T-cell (primary cell): ENCODE data around the gene TUBA4B. TPM values are rescaled to one million over a fixed set of nuclear protein-coding genes. Genes with fewer than 3 reads are reported as not detected.

Source experiments
- ATAC-seq, 4 experiments: fragments of 200-7000 bp in 3 of 4; fragments of 150-1000 bp in 1 of 4; cut with Tn5 transposase; replicated peaks in 1 of 4; 1 replicate in 3 of 4; 2 replicates in 1 of 4; pipeline ENCODE4 v1.10.0; 2021; ENCODE audit warnings: moderate library complexity in 3 of 4, mild to moderate bottlenecking in 2 of 4, moderate number of reproducible peaks in 1 of 4
- CTCF ChIA-PET, 2 donors: fragments of 300-600 bp; sonication (Branson Sonifier 250); formaldehyde crosslinking; loops; one replicate each; lab custom pipeline; 2022; ENCODE audit warnings: antibody characterized with exemption in 2 of 2; lab: Charles Lee
- POLR2A ChIA-PET, 2 donors: fragments of 300-600 bp; sonication (Branson Sonifier 250); formaldehyde crosslinking; loops; one replicate each; lab custom pipeline; 2022; ENCODE audit warnings: antibody characterized with exemption in 2 of 2; lab: Charles Lee
- DNase-seq, 35 experiments: peaks; one replicate each; pipeline versions ENCODE4 v3.0.0 to v3.0.0-alpha.2; 2013 to 2023
- H3K27ac ChIP-seq: one replicate; pipeline ENCODE4 v1.5.1; 2013; ENCODE audit warnings: low read length
- H3K27me3 ChIP-seq, 2 experiments: replicated peaks in 1 of 2; 1 replicate in 1 of 2; 2 replicates in 1 of 2; pipeline versions ENCODE4 v1.6.1 to v1.7.0; 2013; ENCODE audit warnings: low read length in 1 of 2, mixed read lengths in 1 of 2; ENCODE audit not compliant: control insufficient read depth in 2 of 2, insufficient read depth in 2 of 2; ENCODE audit errors: extremely low read depth in 1 of 2
- H3K36me3 ChIP-seq, 2 donors: 1 replicate in 1 of 2; 2 replicates in 1 of 2; pipeline versions ENCODE4 v1.6.1 to v1.7.0; 2013; ENCODE audit warnings: low read length in 1 of 2; ENCODE audit not compliant: control insufficient read depth in 2 of 2, insufficient read depth in 1 of 2; ENCODE audit errors: extremely low read depth in 1 of 2
- H3K4me1 ChIP-seq, 2 experiments: 1 replicate in 1 of 2; 2 replicates in 1 of 2; pipeline versions ENCODE4 v1.6.1 to v1.7.0; 2013; ENCODE audit warnings: low read length in 2 of 2, mixed read lengths in 1 of 2; ENCODE audit not compliant: insufficient read depth in 2 of 2, control insufficient read depth in 1 of 2; ENCODE audit errors: extremely low read depth in 1 of 2
- H3K4me3 ChIP-seq, 2 donors: 1 replicate in 1 of 2; 2 replicates in 1 of 2; pipeline versions ENCODE4 v1.5.1 to v1.7.0; 2013; ENCODE audit warnings: mild to moderate bottlenecking in 2 of 2, low read length in 1 of 2, moderate library complexity in 1 of 2; ENCODE audit not compliant: control insufficient read depth in 1 of 2; ENCODE audit errors: extremely low read depth in 1 of 2
- H3K9me3 ChIP-seq: 2 replicates; pipeline ENCODE4 v1.7.0; 2013
- H3K27ac Mint-ChIP-seq, 2 donors: one replicate each; pipeline ENCODE4 v1.8.0; 2020 to 2021; ENCODE audit warnings: mild to moderate bottlenecking in 2 of 2, mixed read lengths in 2 of 2
- H3K27me3 Mint-ChIP-seq, 2 donors: one replicate each; pipeline ENCODE4 v1.8.0; 2021 to 2022; ENCODE audit warnings: mixed read lengths in 2 of 2
- H3K36me3 Mint-ChIP-seq: one replicate; pipeline ENCODE4 v1.8.0; 2021; ENCODE audit warnings: mixed read lengths
- H3K4me1 Mint-ChIP-seq, 3 donors: one replicate each; pipeline ENCODE4 v1.8.0; 2020 to 2022; ENCODE audit warnings: mixed read lengths in 3 of 3, mild to moderate bottlenecking in 1 of 3
- H3K4me3 Mint-ChIP-seq, 3 donors: one replicate each; pipeline ENCODE4 v1.8.0; 2020 to 2022; ENCODE audit warnings: mild to moderate bottlenecking in 3 of 3, mixed read lengths in 3 of 3, moderate library complexity in 3 of 3
- H3K9me3 Mint-ChIP-seq, 3 donors: one replicate each; pipeline ENCODE4 v1.8.0; 2020 to 2022; ENCODE audit warnings: mixed read lengths in 3 of 3
- WGBS: methylation state at CpG from one replicate; pipeline ENCODE4 v1.1.5; 2013; ENCODE audit warnings: missing lambda C conversion rate; ENCODE audit not compliant: insufficient coverage; 5-methylcytosine and 5-hydroxymethylcytosine counted together
- total RNA-seq, 35 experiments: library from RNA in 6 of 35; stranded (reverse) in 6 of 35; fragments of 120-200 nt in 1 of 35; gene quantifications; one replicate each; pipeline versions ENCODE4 v1.2.1 to v1.2.4 and lab custom pipeline; 2013 to 2026

The TUBA4B gene
- total RNA-seq, 5 donors from 2014 or later (not counting 1 experiment from before 2014, with no cell fraction given) = not detected

DNA sequence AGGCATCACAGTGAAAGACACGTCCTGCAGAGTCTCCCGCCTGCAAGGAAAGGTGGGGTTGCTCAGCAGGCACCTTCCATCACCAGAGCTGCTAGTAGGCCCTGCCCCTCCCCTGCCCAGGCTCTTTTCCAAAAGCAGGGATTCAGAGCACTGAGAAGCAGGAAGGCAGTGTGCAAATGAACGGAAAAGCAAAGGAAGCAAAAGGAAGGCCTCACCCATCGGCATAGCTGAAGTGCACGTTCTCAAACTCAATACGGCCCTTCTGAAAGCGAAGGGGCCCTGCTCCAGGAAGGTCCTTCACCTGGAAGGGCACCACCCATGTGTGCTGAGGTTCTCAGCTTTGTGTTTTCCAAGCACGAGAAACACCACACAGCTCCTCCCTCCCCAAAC, 40.0 kb upstream of the TUBA4B start:
- ChIA-PET CTCF (interaction anchor here (0.6 to 0.8 kb wide), 2 partner anchors 45 to 55 kb away, joined by 3 to 4 read pairs; no protein-coding TSS in a partner anchor), POLR2A (no interaction called here)
- 95% methylated on average over 4 of the region's 8 CpGs for WGBS
- peaks cover 36 to 45% (median 40%) of the 10 kb centered on the region in 3 donors for H3K4me1 Mint-ChIP-seq
- H3K9me3 Mint-ChIP-seq = no peaks in the 10 kb centered on the region
- no peak overlapping the region for H3K4me3 Mint-ChIP-seq
- H3K27me3 ChIP-seq = no peaks in the 10 kb centered on the region
- H3K9me3 ChIP-seq = no peaks in the 10 kb centered on the region
- no peaks in the 10 kb centered on the region for H3K27me3 Mint-ChIP-seq
- H3K4me3 ChIP-seq = no peak overlapping the region
- no peak overlapping the region for H3K27ac Mint-ChIP-seq
- H3K4me1 ChIP-seq = peaks cover 5 to 42% of the 10 kb centered on the region in 2 experiments
- ATAC-seq (no peak), DNase-seq (no peak)
- H3K36me3 Mint-ChIP-seq = peaks cover 7% of the 10 kb centered on the region
- peaks cover 0 to 23% of the 10 kb centered on the region in 2 donors for H3K36me3 ChIP-seq
- H3K27ac ChIP-seq = no peak overlapping the region

DNA sequence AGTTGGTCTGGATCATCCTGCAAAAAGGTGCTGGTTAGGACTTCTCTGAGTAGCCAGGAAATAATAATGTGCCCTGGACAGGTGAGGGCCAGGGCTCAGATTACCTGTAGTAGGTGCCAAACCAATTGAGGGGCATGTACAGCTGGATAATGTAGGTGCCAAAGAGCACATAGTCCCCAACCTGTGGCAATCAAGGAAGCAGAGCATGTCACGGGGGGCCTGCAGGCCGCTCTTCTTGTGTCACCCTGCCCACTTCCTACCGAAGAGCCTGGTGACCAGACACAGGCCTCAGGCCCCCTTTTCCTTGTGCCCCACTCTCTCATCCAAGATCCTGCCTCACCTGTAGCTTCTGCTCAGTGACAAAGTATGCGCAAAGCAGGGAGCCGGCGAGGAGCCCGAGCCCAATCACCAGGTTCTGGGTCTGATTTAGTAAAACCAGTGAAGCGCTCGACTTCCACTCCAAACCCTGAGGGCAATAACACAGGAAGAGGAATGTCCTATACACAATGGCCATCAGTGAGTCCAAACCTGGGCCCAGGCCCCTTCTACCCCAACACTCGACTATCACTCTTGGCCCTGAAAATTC, 39.5 kb upstream of the TUBA4B start:
- Mint-ChIP-seq H3K4me1 (peaks cover 32 to 41% (median 35%) of the 10 kb centered on the region in 3 donors), H3K4me3 (no peak overlapping the region), H3K36me3 (peaks cover 3% of the 10 kb centered on the region), H3K27ac (peak overlapping the region in 1 of 2 donors; percentile 44), H3K27me3 (no peaks in the 10 kb centered on the region), H3K9me3 (no peaks in the 10 kb centered on the region)
- ChIA-PET CTCF (interaction anchor here in 1 of 2 donors (0.8 kb wide), 1 partner anchor 55 kb away, joined by 3 read pairs; no protein-coding TSS in a partner anchor), POLR2A (no interaction called here)
- DNase-seq (no peak), ATAC-seq (no peak)
- Histone ChIP-seq H3K36me3 (peaks cover 0 to 17% of the 10 kb centered on the region in 2 donors), H3K27me3 (no peaks in the 10 kb centered on the region), H3K9me3 (no peaks in the 10 kb centered on the region), H3K4me1 (peaks cover 6 to 42% of the 10 kb centered on the region in 2 experiments), H3K27ac (no peak overlapping the region), H3K4me3 (no peak overlapping the region)
- 95% methylated on average over 10 of the region's 10 CpGs for WGBS

DNA sequence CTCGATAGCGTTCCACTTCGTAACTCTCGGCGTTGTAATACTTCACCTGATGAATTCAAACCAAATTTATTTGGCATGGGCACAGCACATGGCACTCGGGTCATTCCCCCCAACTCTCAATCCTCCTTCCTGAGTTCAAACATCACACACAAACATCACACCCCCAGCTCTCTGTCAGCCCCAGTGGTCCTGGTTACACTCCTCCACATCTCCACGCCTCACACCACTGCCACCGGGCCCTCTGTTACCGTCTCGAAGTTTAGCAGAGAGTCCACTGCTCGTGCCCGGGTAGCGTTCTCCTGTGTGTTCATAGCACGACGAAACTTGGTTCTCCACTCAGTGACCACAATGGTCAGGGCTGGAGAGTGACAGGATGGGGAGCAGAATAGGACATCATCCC, 38.9 kb upstream of the TUBA4B start:
- H3K27ac Mint-ChIP-seq = no peak overlapping the region
- H3K4me3 ChIP-seq = no peak overlapping the region
- POLR2A ChIA-PET = no interaction called here

DNA sequence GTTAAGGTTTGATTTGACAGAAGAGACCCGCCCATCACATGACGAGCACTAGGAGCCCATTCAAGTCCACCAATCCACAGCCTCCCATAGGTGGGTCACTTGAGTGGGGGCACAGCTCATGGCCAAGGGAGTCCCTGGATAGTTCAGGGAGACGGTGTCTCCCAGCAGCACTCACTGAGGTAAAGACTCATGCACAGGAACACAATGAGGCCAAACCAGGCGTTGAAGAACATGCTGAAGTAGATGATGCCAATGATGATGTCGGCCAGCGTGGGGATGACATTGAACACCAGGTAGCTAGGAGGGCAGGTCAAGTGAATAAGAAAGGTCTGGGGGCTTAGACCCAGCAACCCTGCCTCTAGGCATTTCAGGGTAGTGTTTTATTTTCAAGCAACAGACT, 38.3 kb upstream of the TUBA4B start:
- H3K4me3 Mint-ChIP-seq = no peak overlapping the region

More for the DNA sequence above, 38.9 kb upstream of the TUBA4B start:
- ATAC-seq (no peak), DNase-seq (no peak)
- no peaks in the 10 kb centered on the region for H3K9me3 Mint-ChIP-seq
- Histone ChIP-seq H3K9me3 (no peaks in the 10 kb centered on the region), H3K4me1 (peaks cover 6 to 41% of the 10 kb centered on the region in 2 experiments), H3K27ac (no peak overlapping the region), H3K36me3 (peaks cover 0 to 12% of the 10 kb centered on the region in 2 donors), H3K27me3 (no peaks in the 10 kb centered on the region)
- CTCF ChIA-PET = no interaction called here
- peaks cover 30 to 39% (median 32%) of the 10 kb centered on the region in 3 donors for H3K4me1 Mint-ChIP-seq
- no peaks in the 10 kb centered on the region for H3K27me3 Mint-ChIP-seq
- peaks cover 3% of the 10 kb centered on the region for H3K36me3 Mint-ChIP-seq
- WGBS = 97% methylated on average over 7 of the region's 15 CpGs
- H3K4me3 Mint-ChIP-seq = no peak overlapping the region

DNA sequence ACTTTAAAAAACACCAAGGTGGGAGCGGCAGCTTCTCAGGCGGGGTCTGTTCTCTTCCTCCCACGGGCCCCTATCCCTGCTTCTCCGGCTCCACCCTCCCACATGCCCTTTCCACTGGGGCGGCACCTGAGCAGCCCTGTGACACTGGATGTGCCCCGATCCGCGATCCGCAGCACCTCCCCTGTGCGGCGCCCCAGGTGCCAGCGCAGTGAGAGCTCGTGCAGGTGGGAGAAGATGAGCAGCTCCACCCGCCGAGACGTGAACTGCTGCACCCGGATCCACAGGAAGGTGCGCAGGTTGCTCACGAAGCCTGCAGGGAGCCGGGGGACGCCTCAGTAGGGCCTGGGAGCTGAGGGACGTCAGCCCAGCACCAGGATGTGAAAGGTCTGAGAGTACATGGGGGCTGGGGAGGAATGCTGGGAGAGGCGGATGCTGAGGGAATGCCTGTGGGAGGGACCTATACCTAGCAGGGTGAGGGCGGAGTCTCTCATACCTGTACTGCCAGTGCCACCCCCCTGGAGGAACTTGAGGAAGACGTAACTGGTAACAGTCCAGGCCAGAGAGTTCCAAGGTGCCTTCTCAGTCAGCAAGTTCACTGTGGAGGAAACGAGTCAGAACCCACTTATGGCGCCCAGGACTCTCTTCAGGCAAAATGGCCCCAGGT, 37.0 kb upstream of the TUBA4B start:
- 89% methylated on average over 19 of the region's 27 CpGs for WGBS
- peaks cover 10% of the 10 kb centered on the region for H3K36me3 Mint-ChIP-seq

More for the DNA sequence above, 38.3 kb upstream of the TUBA4B start:
- Mint-ChIP-seq H3K9me3 (no peaks in the 10 kb centered on the region), H3K4me1 (peaks cover 31 to 40% (median 31%) of the 10 kb centered on the region in 3 donors), H3K36me3 (peaks cover 3% of the 10 kb centered on the region), H3K27ac (peak overlapping the region in 1 of 2 donors; percentile 45), H3K27me3 (no peaks in the 10 kb centered on the region)
- H3K36me3 ChIP-seq = peaks cover 0 to 6% of the 10 kb centered on the region in 2 donors
- peaks cover 4 to 41% of the 10 kb centered on the region in 2 experiments for H3K4me1 ChIP-seq
- ATAC-seq (no peak), DNase-seq (no peak)
- H3K4me3 ChIP-seq = no peak overlapping the region
- ChIA-PET POLR2A (no interaction called here), CTCF (no interaction called here)
- no peak overlapping the region for H3K27ac ChIP-seq
- no peaks in the 10 kb centered on the region for H3K9me3 ChIP-seq
- no peaks in the 10 kb centered on the region for H3K27me3 ChIP-seq
- WGBS = 93% methylated on average over 2 of the region's 6 CpGs

DNA sequence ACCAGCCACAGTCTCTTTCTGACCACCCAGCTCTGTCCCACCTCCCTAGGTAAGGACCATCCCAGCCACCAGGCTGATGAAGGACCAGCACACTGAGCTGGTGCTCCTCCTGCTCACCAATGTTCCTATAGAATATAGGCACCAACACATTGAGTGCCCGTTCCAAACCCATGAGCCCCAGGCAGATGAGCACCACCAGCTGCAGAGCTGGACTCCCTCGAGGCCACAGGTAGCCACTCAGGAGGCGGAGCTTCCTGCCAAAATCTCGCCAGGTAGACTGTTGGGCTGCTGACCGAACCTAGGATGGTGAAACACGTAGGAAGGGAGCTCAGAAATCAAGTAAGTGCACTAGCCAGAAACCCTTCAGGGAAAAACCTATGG, 36.5 kb upstream of the TUBA4B start:
- no peaks in the 10 kb centered on the region for H3K9me3 ChIP-seq
- peaks cover 15% of the 10 kb centered on the region for H3K36me3 Mint-ChIP-seq
- peak overlapping the region in 1 of 3 donors; percentile 83 for H3K4me3 Mint-ChIP-seq
- peak overlapping the region in 1 of 2 donors; percentile 71 for H3K27ac Mint-ChIP-seq
- H3K27ac ChIP-seq = no peak overlapping the region
- no peaks in the 10 kb centered on the region for H3K27me3 ChIP-seq
- peaks cover 7 to 20% of the 10 kb centered on the region in 2 donors for H3K36me3 ChIP-seq
- no peak for ATAC-seq
- no peak overlapping the region for H3K4me3 ChIP-seq
- ChIA-PET CTCF (interaction anchor here (0.6 to 1.1 kb wide), 4 partner anchors 19 to 60 kb away, joined by 3 to 7 read pairs (median 3); partner anchors contain the start of gene SLC23A3 (in 1 of the 2)), POLR2A (no interaction called here)
- 88% methylated on average over 5 of the region's 6 CpGs for WGBS
- peaks cover 4 to 25% of the 10 kb centered on the region in 2 experiments for H3K4me1 ChIP-seq
- H3K9me3 Mint-ChIP-seq = no peaks in the 10 kb centered on the region
- DNase-seq = no peak
- H3K27me3 Mint-ChIP-seq = no peaks in the 10 kb centered on the region
- H3K4me1 Mint-ChIP-seq = peaks cover 14 to 27% (median 20%) of the 10 kb centered on the region in 3 donors

More for the DNA sequence above, 37.0 kb upstream of the TUBA4B start:
- H3K9me3 Mint-ChIP-seq = no peaks in the 10 kb centered on the region
- ChIA-PET POLR2A (no interaction called here), CTCF (interaction anchor here in 1 of 2 donors (0.6 to 1.1 kb wide), 3 partner anchors 45 to 59 kb away, joined by 3 read pairs; partner anchors contain the start of gene SLC23A3)
- H3K4me3 Mint-ChIP-seq = no peak overlapping the region
- DNase-seq (no peak), ATAC-seq (no peak)
- no peak overlapping the region for H3K4me3 ChIP-seq
- H3K4me1 Mint-ChIP-seq = peaks cover 19 to 32% (median 23%) of the 10 kb centered on the region in 3 donors
- H3K27me3 Mint-ChIP-seq = no peaks in the 10 kb centered on the region
- H3K27ac ChIP-seq = no peak overlapping the region
- peaks cover 2 to 15% of the 10 kb centered on the region in 2 donors for H3K36me3 ChIP-seq
- no peak overlapping the region for H3K27ac Mint-ChIP-seq
- no peaks in the 10 kb centered on the region for H3K9me3 ChIP-seq
- H3K4me1 ChIP-seq = peaks cover 4 to 29% of the 10 kb centered on the region in 2 experiments
- H3K27me3 ChIP-seq = no peaks in the 10 kb centered on the region
